HepG2 (cell line): ENCODE measurements around the gene SLC4A11. TPM values are rescaled to one million over a fixed set of nuclear protein-coding genes. Genes with fewer than 3 reads are reported as not detected.

Experiments used
- ARNT2 ChIP-seq: sonication (generic); formaldehyde crosslinking; IDR thresholded peaks from 2 replicates; pipeline ENCODE4 v1.8.0; 2022; ENCODE audit warnings: mild to moderate bottlenecking, low read depth, missing genetic modification reagents, moderate library complexity
- CCDC6 ChIP-seq: sonication (generic); formaldehyde crosslinking; IDR thresholded peaks from 2 replicates; pipeline ENCODE4 v1.8.1; 2022; ENCODE audit warnings: mild to moderate bottlenecking, missing genetic modification reagents, moderate library complexity
- FIP1L1 ChIP-seq: fragments of 200-400 bp; formaldehyde crosslinking; IDR thresholded peaks from 2 replicates; pipeline ENCODE4 v1.6.1; 2018; ENCODE audit warnings: low read depth, mild to moderate bottlenecking, low read length, moderate library complexity, borderline replicate concordance; ENCODE audit not compliant: insufficient read depth
- FOXA3 ChIP-seq: IDR thresholded peaks from 2 replicates; pipeline ENCODE4 v1.6.1; 2016; ENCODE audit warnings: missing genetic modification reagents, missing compliant biosample characterization
- HNF4G ChIP-seq, 2 experiments: sonication (generic) in 1 of 2; formaldehyde crosslinking in 1 of 2; IDR thresholded peaks; 2 replicates each; pipeline versions ENCODE4 v1.4.0 to v1.6.1; 2011 to 2020; ENCODE audit warnings: borderline replicate concordance in 2 of 2, low read depth in 2 of 2, mild to moderate bottlenecking in 2 of 2, low read length in 1 of 2, missing genetic modification reagents in 1 of 2, moderate library complexity in 1 of 2
- IRF2 ChIP-seq: IDR thresholded peaks from 2 replicates; pipeline ENCODE4 v1.6.1; 2018; ENCODE audit warnings: missing genetic modification reagents, missing compliant biosample characterization
- MIER3 ChIP-seq: IDR thresholded peaks from 2 replicates; pipeline ENCODE4 v1.6.1; 2016; ENCODE audit warnings: missing compliant biosample characterization, borderline replicate concordance
- MLX ChIP-seq: IDR thresholded peaks from 2 replicates; pipeline ENCODE4 v1.6.1; 2016
- MXD4 ChIP-seq: IDR thresholded peaks from 2 replicates; pipeline ENCODE4 v1.6.1; 2016; ENCODE audit warnings: mild to moderate bottlenecking, missing biosample characterization, missing genetic modification reagents
- NR2F2 ChIP-seq: IDR thresholded peaks from 2 replicates; pipeline ENCODE4 v1.6.1; 2012; ENCODE audit warnings: low read depth, inconsistent platforms, borderline replicate concordance
- RBM39 ChIP-seq: fragments of 200-400 bp; formaldehyde crosslinking; IDR thresholded peaks from one replicate; pipeline ENCODE4 v1.6.1; 2018; ENCODE audit warnings: antibody characterized with exemption, mild to moderate bottlenecking, low read depth, low read length; ENCODE audit not compliant: poor library complexity, severe bottlenecking
- RCOR2 ChIP-seq: IDR thresholded peaks from 2 replicates; pipeline ENCODE4 v1.6.1; 2016; ENCODE audit warnings: missing biosample characterization, missing genetic modification reagents
- RFXAP ChIP-seq: sonication (generic); formaldehyde crosslinking; IDR thresholded peaks from 2 replicates; pipeline ENCODE4 v1.4.0; 2020; ENCODE audit warnings: missing genetic modification reagents, borderline replicate concordance
- TIGD3 ChIP-seq: sonication (generic); formaldehyde crosslinking; IDR thresholded peaks from 2 replicates; pipeline ENCODE4 v1.5.1; 2020; ENCODE audit warnings: mild to moderate bottlenecking, missing genetic modification reagents, borderline replicate concordance
- ZBED4 ChIP-seq: sonication (generic); formaldehyde crosslinking; IDR thresholded peaks from 2 replicates; pipeline ENCODE4 v1.4.0; 2020; ENCODE audit warnings: missing genetic modification reagents, borderline replicate concordance
- ZFP41 ChIP-seq: sonication (generic); formaldehyde crosslinking; IDR thresholded peaks from 2 replicates; pipeline ENCODE4 v1.4.0; 2020; ENCODE audit warnings: mild to moderate bottlenecking, missing genetic modification reagents, borderline replicate concordance
- ZFP91 ChIP-seq: sonication (generic); formaldehyde crosslinking; IDR thresholded peaks from 2 replicates; pipeline ENCODE4 v1.9.0; 2022; ENCODE audit warnings: missing genetic modification reagents, mild to moderate bottlenecking, borderline replicate concordance
- ZNF7 ChIP-seq: IDR thresholded peaks from 2 replicates; pipeline ENCODE4 v1.6.1; 2016; ENCODE audit warnings: missing biosample characterization, missing genetic modification reagents
- ZNF749 ChIP-seq: sonication (generic); formaldehyde crosslinking; IDR thresholded peaks from 2 replicates; pipeline ENCODE4 v1.8.0; 2022; ENCODE audit warnings: mild to moderate bottlenecking, missing genetic modification reagents, moderate library complexity, borderline replicate concordance
- ZNF83 ChIP-seq: sonication (generic); formaldehyde crosslinking; IDR thresholded peaks from 2 replicates; pipeline ENCODE4 v1.4.0; 2020; ENCODE audit warnings: missing genetic modification reagents, mild to moderate bottlenecking, borderline replicate concordance
- polyA plus RNA-seq, 8 experiments: library from polyadenylated mRNA; depleted of rRNA in 3 of 8; stranded (reverse) in 7 of 8; unstranded in 1 of 8; fragments of >200 nt; fragmentation: Illumina TruSeq in 4 of 8; extraction: Trizol in 4 of 8; gene quantifications; 2 replicates each; pipeline versions ENCODE4 v1.2.1 to v1.2.3, GENCODE V29; 2011 to 2016; ENCODE audit warnings: low read depth in 4 of 8, missing spikeins in 1 of 8, mixed read lengths in 1 of 8; ENCODE audit not compliant: insufficient read depth in 1 of 8
- total RNA-seq, 5 experiments: library from RNA; depleted of rRNA; stranded (reverse); fragments of >200 nt; fragmentation: Illumina TruSeq; extraction: Trizol; gene quantifications; 2 replicates each; pipeline ENCODE4 v1.2.3, GENCODE V29; 2016; ENCODE audit warnings: low read depth in 1 of 5

SLC4A11 gene
- total and polyA plus RNA-seq, 2 of the 13 experiments (the other 11 are each of a cell fraction or from before 2014, with no cell fraction given): 3.9 to 27.0 TPM

- TF ChIP-seq ZFP91 (peak; percentile 97), RCOR2 (CRISPR knock-in tag) (0 out of 2 replicates have a peak, but pooled peaks have one; percentile 43), HNF4G (IDR thresholded peaks at IDR 0.05; ENCODE audit: borderline replicate concordance, low read depth, low read length) (no peak), HNF4G (CRISPR knock-in tag; IDR thresholded peaks at IDR 0.05; ENCODE audit: borderline replicate concordance, low read depth) (peak; percentile 42; the same call in 1 of the 2 replicates), MIER3 (CRISPR knock-in tag) (peak; percentile 80; the same call in 1 of the 2 replicates), CCDC6 (CRISPR knock-in tag) (peak; percentile 62; the same call in 1 of the 2 replicates), RFXAP (peak; percentile 58; the same call in 1 of the 2 replicates), ZNF83 (CRISPR knock-in tag) (peak; percentile 93; the same call in 1 of the 2 replicates), FIP1L1 (no peak), ZNF7 (CRISPR knock-in tag) (no peak), RBM39 (peak; percentile 96), FOXA3 (peak; percentile 66), ARNT2 (peak; percentile 84; the same call in 1 of the 2 replicates), MLX (CRISPR knock-in tag) (peak; percentile 60; the same call in 1 of the 2 replicates), MXD4 (CRISPR knock-in tag) (peak; percentile 69; the same call in 1 of the 2 replicates), TIGD3 (CRISPR knock-in tag) (peak; percentile 88; the same call in 1 of the 2 replicates), ZNF749 (CRISPR knock-in tag) (peak; percentile 32; the same call in 1 of the 2 replicates), NR2F2 (peak; percentile 40; the same call in 1 of the 2 replicates), ZFP41 (CRISPR knock-in tag) (peak; percentile 68; the same call in 1 of the 2 replicates), ZBED4 (CRISPR knock-in tag) (peak; percentile 84; the same call in 1 of the 2 replicates), IRF2 (CRISPR knock-in tag) (peak; percentile 89; the same call in 1 of the 2 replicates)
Measured at GRCh38 chr20:3218307-3218988, 20.5 kb downstream of the SLC4A11 start (continued).
